Measurements from ENCODE around the gene IRF5. TPM values are rescaled to one million over a fixed set of nuclear protein-coding genes. Genes with fewer than 3 reads are reported as not detected.

The IRF5 gene
- total and polyA plus RNA-seq, 10 donors, result 26.2 to 56.3 (median 42.2) TPM

DNA sequence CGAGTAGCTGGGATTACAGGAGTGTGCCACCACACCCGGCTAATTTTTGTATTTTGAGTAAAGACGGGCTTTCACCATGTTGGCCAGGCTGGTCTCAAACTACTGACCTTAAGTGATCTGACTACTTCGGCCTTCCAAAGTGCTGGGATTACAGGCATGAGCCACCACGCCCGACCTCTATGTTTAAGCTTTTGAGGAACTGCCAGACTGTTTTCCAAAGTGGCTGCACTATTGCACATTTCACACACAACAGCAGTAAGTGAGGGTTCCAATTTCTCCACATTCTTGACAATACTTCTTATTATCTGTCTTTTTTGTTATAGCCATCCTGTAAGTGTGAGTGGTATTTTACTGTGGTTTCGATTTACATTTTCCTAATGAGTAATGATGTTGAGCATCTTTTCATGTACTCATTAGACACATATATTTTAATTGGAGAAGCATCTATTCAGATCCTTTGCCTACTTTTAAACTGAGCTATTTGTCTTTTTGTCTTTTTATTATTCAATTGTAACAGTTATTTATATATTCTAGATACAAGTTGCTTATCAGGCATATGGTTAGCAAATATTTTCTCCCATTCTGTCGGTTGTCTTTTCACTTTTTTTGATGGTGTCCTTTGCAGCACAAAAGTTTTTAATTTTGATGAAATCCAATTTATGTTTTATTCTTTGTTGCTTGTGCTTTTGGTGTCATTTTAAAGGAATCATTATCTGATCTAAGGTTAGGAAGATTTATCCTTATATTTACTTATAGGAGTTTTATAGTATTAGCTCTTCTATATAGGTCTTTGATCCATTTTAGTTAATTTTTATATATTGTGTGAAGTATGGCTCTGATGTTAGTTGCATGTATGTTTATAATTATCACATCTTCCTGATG is 12.8 kb upstream of the IRF5 start:
- no peaks in the 10 kb centered on the region for H3K9me3 ChIP-seq
- no peaks in the 10 kb centered on the region for H3K4me1 ChIP-seq
- H3K4me3 ChIP-seq, result no peak overlapping the region
- peak; percentile 18 for DNase-seq
- H3K36me3 ChIP-seq, result no peaks in the 10 kb centered on the region
- intact Hi-C loops (cut with DNase I; ENCODE audit: low total_unique reads), result no loop called here
- peaks cover 0 to 41% (median 0%) of the 10 kb centered on the region in 7 donors for H3K27me3 ChIP-seq (replicated peaks in 1 of 7)
- WGBS, 5 donors, result 73 to 86% (median 79%) methylated on average over 8 of the region's 8 CpGs
- no peak for TF ChIP-seq POLR2A (IDR thresholded peaks at IDR 0.05)
- no peak for TF ChIP-seq POLR2AphosphoS5 (IDR thresholded peaks at IDR 0.05)
- TF ChIP-seq, protein P1, sequence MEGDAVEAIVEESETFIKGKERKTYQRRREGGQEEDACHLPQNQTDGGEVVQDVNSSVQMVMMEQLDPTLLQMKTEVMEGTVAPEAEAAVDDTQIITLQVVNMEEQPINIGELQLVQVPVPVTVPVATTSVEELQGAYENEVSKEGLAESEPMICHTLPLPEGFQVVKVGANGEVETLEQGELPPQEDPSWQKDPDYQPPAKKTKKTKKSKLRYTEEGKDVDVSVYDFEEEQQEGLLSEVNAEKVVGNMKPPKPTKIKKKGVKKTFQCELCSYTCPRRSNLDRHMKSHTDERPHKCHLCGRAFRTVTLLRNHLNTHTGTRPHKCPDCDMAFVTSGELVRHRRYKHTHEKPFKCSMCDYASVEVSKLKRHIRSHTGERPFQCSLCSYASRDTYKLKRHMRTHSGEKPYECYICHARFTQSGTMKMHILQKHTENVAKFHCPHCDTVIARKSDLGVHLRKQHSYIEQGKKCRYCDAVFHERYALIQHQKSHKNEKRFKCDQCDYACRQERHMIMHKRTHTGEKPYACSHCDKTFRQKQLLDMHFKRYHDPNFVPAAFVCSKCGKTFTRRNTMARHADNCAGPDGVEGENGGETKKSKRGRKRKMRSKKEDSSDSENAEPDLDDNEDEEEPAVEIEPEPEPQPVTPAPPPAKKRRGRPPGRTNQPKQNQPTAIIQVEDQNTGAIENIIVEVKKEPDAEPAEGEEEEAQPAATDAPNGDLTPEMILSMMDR (IDR thresholded peaks at IDR 0.05 in 8 of 11, conservative IDR thresholded peaks at IDR 0.05 in 3 of 11), result no peak
- no peak overlapping the region for H3K27ac ChIP-seq

DNA sequence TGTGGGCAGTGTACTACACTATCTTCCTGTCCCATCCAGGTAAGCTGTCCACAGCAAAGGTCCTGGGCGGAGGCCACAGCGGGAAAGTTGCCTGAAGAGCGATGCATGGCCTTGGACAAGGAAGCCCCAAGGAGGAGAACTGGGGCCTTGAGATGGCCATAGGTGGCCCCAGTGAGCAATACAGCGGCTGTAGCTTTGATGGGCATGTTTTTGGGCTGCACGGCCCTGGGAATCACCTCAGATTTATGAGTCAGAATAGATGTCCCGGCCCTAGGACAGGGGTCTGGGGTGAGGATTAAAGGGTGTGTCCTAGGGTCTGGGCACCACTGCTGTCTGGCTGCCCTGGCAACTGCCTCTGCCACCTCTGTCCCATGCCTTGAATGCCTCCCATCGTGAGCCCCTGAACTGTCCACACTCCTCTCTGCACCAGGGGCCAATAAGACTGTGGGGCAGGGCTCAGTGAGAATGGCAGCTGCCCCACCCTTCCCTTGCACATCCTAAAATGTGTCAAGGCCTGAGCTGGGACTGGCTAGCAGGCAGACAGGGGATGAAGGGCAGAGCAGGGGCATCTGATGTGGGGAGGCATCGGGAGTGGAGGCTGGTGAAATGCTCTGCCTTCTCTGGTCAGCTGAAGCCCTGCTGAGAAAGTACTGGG is 9.4 kb upstream of the IRF5 start:
- no peaks in the 10 kb centered on the region for H3K9me3 ChIP-seq
- H3K36me3 ChIP-seq, result no peaks in the 10 kb centered on the region
- no peak for TF ChIP-seq POLR2AphosphoS5 (IDR thresholded peaks at IDR 0.05)
- no peak for TF ChIP-seq POLR2A (IDR thresholded peaks at IDR 0.05)
- WGBS, 5 donors, result 92 to 98% (median 97%) methylated on average over 7 to 8 of the region's 8 CpGs
- peaks cover 0 to 9% (median 0%) of the 10 kb centered on the region in 7 donors for H3K27me3 ChIP-seq (replicated peaks in 1 of 7)
- H3K4me1 ChIP-seq, result peaks cover 7 to 13% (median 11%) of the 10 kb centered on the region in 6 donors
- no peak overlapping the region for H3K27ac ChIP-seq
- H3K4me3 ChIP-seq, result no peak overlapping the region
- DNase-seq, result no peak
- intact Hi-C loops (cut with DNase I; ENCODE audit: low total_unique reads), result no loop called here

DNA sequence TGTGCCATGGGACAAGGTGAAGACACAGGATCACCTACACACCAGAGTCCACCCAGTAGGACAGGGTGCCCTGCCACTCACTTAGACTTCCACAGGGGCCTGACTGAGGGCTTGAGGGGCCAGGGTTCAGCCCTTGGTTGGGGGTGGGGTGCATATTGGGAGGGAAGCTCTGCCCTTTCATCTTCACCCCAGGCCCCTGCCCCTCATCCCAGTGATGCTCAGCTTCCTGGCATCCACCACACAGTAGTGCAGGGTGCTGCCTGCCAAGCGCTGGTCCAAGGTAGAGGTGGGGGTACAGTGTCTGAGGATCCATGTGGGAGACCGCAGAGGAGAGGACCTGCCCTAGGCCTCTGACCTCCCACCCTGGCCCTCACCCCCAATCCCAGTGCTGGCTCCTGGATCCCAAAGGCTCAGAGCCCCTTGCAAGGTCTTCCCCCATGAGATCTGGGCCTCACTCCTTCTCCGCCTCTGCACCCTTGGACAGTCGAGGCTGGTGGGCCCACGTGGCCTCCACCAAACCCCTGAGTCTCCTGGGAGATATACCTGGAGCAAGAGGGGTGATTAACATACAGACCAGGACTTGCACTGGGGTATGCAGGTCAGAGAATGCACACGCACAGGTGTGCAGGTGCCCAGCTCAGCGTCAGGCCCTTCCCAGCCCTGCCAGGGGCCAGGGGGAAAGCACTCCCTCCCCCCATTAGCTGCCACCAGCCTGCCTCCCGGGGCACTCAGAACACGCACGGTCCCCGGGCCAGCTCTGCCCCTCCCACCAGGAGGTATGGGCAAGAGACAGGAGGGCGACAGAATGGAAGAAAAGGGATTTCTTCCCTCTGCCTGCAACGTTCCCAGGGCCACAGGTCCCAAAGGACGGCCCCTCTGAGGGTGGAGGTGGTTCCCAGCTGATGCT is 8.6 kb upstream of the IRF5 start:
- WGBS, 5 donors, result 82 to 87% (median 84%) methylated on average over 12 to 14 of the region's 14 CpGs
- H3K4me1 ChIP-seq, result peaks cover 13 to 21% (median 19%) of the 10 kb centered on the region in 6 donors
- no peak overlapping the region for H3K27ac ChIP-seq
- H3K4me3 ChIP-seq, result no peak overlapping the region
- no peaks in the 10 kb centered on the region for H3K9me3 ChIP-seq
- H3K36me3 ChIP-seq, result no peaks in the 10 kb centered on the region
- H3K27me3 ChIP-seq (replicated peaks in 1 of 7), result peaks cover 0 to under 1% (median 0%) of the 10 kb centered on the region in 7 donors
- intact Hi-C loops (cut with DNase I; ENCODE audit: low total_unique reads), result no loop called here
- TF ChIP-seq POLR2AphosphoS5 (IDR thresholded peaks at IDR 0.05) (no peak), POLR2A (IDR thresholded peaks at IDR 0.05) (no peak)
- TF ChIP-seq, protein P1 (IDR thresholded peaks at IDR 0.05 in 8 of 11, conservative IDR thresholded peaks at IDR 0.05 in 3 of 11), result no peak
- no peak for DNase-seq

DNA sequence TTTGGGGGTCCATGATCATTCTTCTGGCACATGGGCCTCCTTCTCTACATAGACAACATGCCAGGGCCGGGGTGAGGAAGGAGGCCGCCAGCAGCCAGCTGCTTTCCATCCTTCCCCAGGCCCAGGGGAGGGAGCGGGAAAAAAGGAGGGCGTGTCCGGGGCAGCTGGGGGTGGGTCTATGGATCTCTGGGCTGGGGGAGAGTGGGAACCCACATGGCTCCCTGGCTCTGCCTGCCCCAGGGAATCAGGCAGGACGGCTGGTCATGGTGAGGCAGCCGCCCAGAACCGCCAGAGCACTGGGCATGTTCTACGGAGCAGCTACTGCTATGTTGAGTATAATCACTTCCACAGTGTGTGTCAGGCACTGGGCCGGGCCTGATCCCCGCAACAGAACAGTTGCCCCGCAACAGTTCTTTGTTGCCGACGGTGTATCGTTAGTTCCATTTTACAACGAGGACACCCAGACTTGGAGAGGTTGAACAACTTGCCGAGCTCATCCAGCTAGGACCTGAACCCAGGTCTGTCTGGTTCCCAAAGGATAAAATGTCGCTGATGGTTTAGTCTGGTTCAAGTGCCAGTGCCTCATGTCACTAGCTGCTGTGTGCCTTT is 6.4 kb upstream of the IRF5 start:
- no peaks in the 10 kb centered on the region for H3K9me3 ChIP-seq
- no peaks in the 10 kb centered on the region for H3K36me3 ChIP-seq
- no peaks in the 10 kb centered on the region for H3K27me3 ChIP-seq (replicated peaks in 1 of 7)
- H3K4me1 ChIP-seq, result peaks cover 19 to 38% (median 36%) of the 10 kb centered on the region in 6 donors
- TF ChIP-seq, protein P1 (IDR thresholded peaks at IDR 0.05 in 8 of 11, conservative IDR thresholded peaks at IDR 0.05 in 3 of 11), result no peak
- TF ChIP-seq POLR2A (IDR thresholded peaks at IDR 0.05) (no peak), POLR2AphosphoS5 (IDR thresholded peaks at IDR 0.05) (no peak)
- no peak overlapping the region for H3K27ac ChIP-seq
- WGBS, 5 donors, result 93 to 96% (median 95%) methylated on average over 16 to 18 of the region's 18 CpGs
- H3K4me3 ChIP-seq, result no peak overlapping the region
- DNase-seq, result no peak
- intact Hi-C loops (cut with DNase I; ENCODE audit: low total_unique reads), result no loop called here

Measured in spleen (tissue), 11 donors.